Panc1 (cell line): ENCODE measurements around the gene RNMT. TPM values are rescaled to one million over a fixed set of nuclear protein-coding genes. Genes with fewer than 3 reads are reported as not detected.
A peak's percentile ranks its signal among the peaks of the same experiment; 100 is the strongest.

Experiments used
- ATAC-seq: fragments of 200-7000 bp; cut with Tn5 transposase; 2 replicates; pipeline ENCODE4 v1.9.1; 2020; ENCODE audit warnings: mild to moderate bottlenecking, moderate library complexity
- BruUV-seq: library from RNA; stranded (reverse); fragments of 400-500 nt; replicated peaks from 2 replicates; lab custom pipeline; 2021; lab: Mats Ljungman, UMichigan
- CTCF ChIA-PET: fragments of 300-600 bp; sonication (Branson Sonifier 250); formaldehyde crosslinking; loops from one replicate; lab custom pipeline; 2022; ENCODE audit warnings: antibody characterized with exemption; lab: Charles Lee
- POLR2A ChIA-PET: fragments of 300-600 bp; sonication (Branson Sonifier 250); formaldehyde crosslinking; loops from one replicate; lab custom pipeline; 2022; ENCODE audit warnings: antibody characterized with exemption; lab: Charles Lee
- DNase-seq: peaks from one replicate; pipeline ENCODE4 v3.0.0-alpha.2; 2010; ENCODE audit warnings: low read depth, low spot score
- H3K27ac ChIP-seq: 2 replicates; pipeline ENCODE4 v1.5.1; 2011; ENCODE audit warnings: mild to moderate bottlenecking, low read length, inconsistent platforms
- H3K27me3 ChIP-seq: fragments of 200-500 bp; sonication (Bioruptor generic); 2 replicates; pipeline ENCODE4 v1.6.0; 2014; ENCODE audit warnings: low read length, inconsistent platforms; ENCODE audit not compliant: control insufficient read depth, insufficient read depth
- H3K36me3 ChIP-seq: fragments of 200-500 bp; sonication (Bioruptor generic); 2 replicates; pipeline ENCODE4 v1.5.1; 2014; ENCODE audit warnings: inconsistent platforms, mild to moderate bottlenecking, low read length, moderate library complexity; ENCODE audit not compliant: control insufficient read depth, insufficient read depth
- H3K4me1 ChIP-seq: 2 replicates; pipeline ENCODE4 v1.5.1; 2011; ENCODE audit warnings: inconsistent platforms, mild to moderate bottlenecking, low read length, moderate library complexity; ENCODE audit not compliant: control insufficient read depth, insufficient read depth
- H3K4me3 ChIP-seq, 2 experiments: 2 replicates each; pipeline ENCODE4 v1.5.1; 2011 to 2012; ENCODE audit warnings: low read depth in 2 of 2, low read length in 2 of 2, mild to moderate bottlenecking in 2 of 2, inconsistent platforms in 1 of 2, moderate library complexity in 1 of 2
- H3K9me3 ChIP-seq: fragments of 200-500 bp; sonication (Bioruptor generic); 2 replicates; pipeline ENCODE4 v1.5.1; 2014; ENCODE audit warnings: low read depth, mild to moderate bottlenecking, inconsistent platforms, low read length, moderate library complexity; ENCODE audit not compliant: control insufficient read depth, insufficient read depth
- CTCF ChIP-seq: fragments of 450-650 bp; IDR thresholded peaks from 2 replicates; pipeline ENCODE4 v1.5.1; 2017; ENCODE audit warnings: mild to moderate bottlenecking
- POLR2AphosphoS5 ChIP-seq: IDR thresholded peaks from 2 replicates; pipeline ENCODE4 v1.6.1; 2012; ENCODE audit warnings: mild to moderate bottlenecking, low read depth, low read length, moderate library complexity
- REST ChIP-seq, 2 experiments: IDR thresholded peaks; 2 replicates each; pipeline ENCODE4 v1.6.1; 2011 to 2012; ENCODE audit warnings: low read depth in 2 of 2, control low read depth in 1 of 2, low read length in 1 of 2, mild to moderate bottlenecking in 1 of 2, moderate library complexity in 1 of 2; ENCODE audit not compliant: insufficient read depth in 1 of 2
- SIN3A ChIP-seq: IDR thresholded peaks from 2 replicates; pipeline ENCODE4 v1.6.1; 2012; ENCODE audit warnings: low read depth, mild to moderate bottlenecking, low read length, moderate library complexity, borderline replicate concordance; ENCODE audit not compliant: insufficient read depth
- TCF7L2 ChIP-seq: IDR thresholded peaks from 2 replicates; pipeline ENCODE4 v1.6.1; 2011; ENCODE audit warnings: mild to moderate bottlenecking, low read depth, low read length, inconsistent platforms
- in situ Hi-C: cut with HindIII; loops from 2 replicates; pipeline ENCODE4 v1.10.0; 2016; ENCODE audit warnings: low sequenced_read_pairs, low pct_unique_long_range_greater_than_20kb
- intact Hi-C: fragments of 100-400 bp; cut with micrococcal nuclease; formaldehyde crosslinking; loops from one replicate; pipeline ENCODE4 v1.10.0; 2022; ENCODE audit not compliant: unreplicated experiment
- total RNA-seq: library from RNA; stranded (reverse); gene quantifications from one replicate; pipeline ENCODE4 v1.2.1, GENCODE V29; 2021; ENCODE audit not compliant: unreplicated experiment

The RNMT gene
- total RNA-seq, 1 experiment from 2014 or later = 26.9 TPM

GRCh38 chr18:13726972-13727331 is 479 bp downstream of the RNMT start:
- TF ChIP-seq REST (IDR thresholded peaks at IDR 0.05; ENCODE audit: insufficient read depth in 1 of 2, low read depth in 2 of 2, low read length in 1 of 2) (no peak), SIN3A (no peak), POLR2AphosphoS5 (no peak), CTCF (no peak), TCF7L2 (no peak)
- DNase-seq (no peak), ATAC-seq (peak; percentile 46)
- Histone ChIP-seq H3K27me3 (no peaks in the 10 kb centered on the region), H3K4me3 (peak overlapping the region; percentile 90 to 96), H3K9me3 (no peaks in the 10 kb centered on the region), H3K27ac (peak overlapping the region; percentile 83), H3K4me1 (peaks cover 15% of the 10 kb centered on the region), H3K36me3 (peaks cover 8% of the 10 kb centered on the region)
- CTCF ChIA-PET = no interaction called here
- in situ Hi-C loops (no loop called here), intact Hi-C loops (no loop called here)
- POLR2A ChIA-PET = no interaction called here
- no TSS peak for BruUV-seq

- TF ChIP-seq POLR2AphosphoS5 (no peak), CTCF (no peak), REST (IDR thresholded peaks at IDR 0.05; ENCODE audit: insufficient read depth in 1 of 2, low read depth in 2 of 2, low read length in 1 of 2) (no peak), TCF7L2 (no peak), SIN3A (no peak)
- ChIA-PET CTCF (no interaction called here), POLR2A (no interaction called here)
- in situ Hi-C loops (no loop called here), intact Hi-C loops (no loop called here)
- BruUV-seq = no TSS peak
- 0 out of 2 replicates have a peak, but pooled peaks cover 5% of the 10 kb centered on the region for H3K4me1 ChIP-seq
- H3K36me3 ChIP-seq = peaks cover 16% of the 10 kb centered on the region
- no peaks in the 10 kb centered on the region for H3K9me3 ChIP-seq
- DNase-seq = no peak
- H3K27me3 ChIP-seq = no peaks in the 10 kb centered on the region
- no peak for ATAC-seq
- no peak overlapping the region for H3K4me3 ChIP-seq
- H3K27ac ChIP-seq = no peak overlapping the region
Measured at GRCh38 chr18:13730481-13730880, 4.0 kb downstream of the RNMT start.
